H9 (cell line): ENCODE results near the gene UQCRHL. TPM values are rescaled to one million over a fixed set of nuclear protein-coding genes. Genes with fewer than 3 reads are reported as not detected.

Source experiments
- DNase-seq: peaks from one replicate; pipeline ENCODE4 v3.0.0-alpha.2; 2017
- H2AFZ ChIP-seq: one replicate; pipeline ENCODE4 v1.6.1; 2013; ENCODE audit warnings: mild to moderate bottlenecking, low read length, control low read depth, moderate library complexity
- H2AK5ac ChIP-seq: 2 replicates; pipeline ENCODE4 v1.6.1; 2013; ENCODE audit warnings: low read length, control low read depth, mixed read lengths; ENCODE audit not compliant: insufficient read length
- H2BK120ac ChIP-seq: one replicate; pipeline ENCODE4 v1.6.1; 2013; ENCODE audit warnings: low read depth, mild to moderate bottlenecking, low read length, control low read depth, inconsistent platforms; ENCODE audit not compliant: poor library complexity, severe bottlenecking
- H2BK12ac ChIP-seq: 2 replicates; pipeline ENCODE4 v1.6.1; 2013; ENCODE audit warnings: low read length, control low read depth, mixed read lengths, low read depth; ENCODE audit not compliant: insufficient read length
- H2BK15ac ChIP-seq: 2 replicates; pipeline ENCODE4 v1.6.1; 2013; ENCODE audit warnings: low read depth, low read length, control low read depth
- H2BK20ac ChIP-seq: one replicate; pipeline ENCODE4 v1.6.1; 2013; ENCODE audit warnings: low read depth, mild to moderate bottlenecking, low read length, control low read depth, inconsistent platforms; ENCODE audit not compliant: poor library complexity, severe bottlenecking
- H2BK5ac ChIP-seq: 2 replicates; pipeline ENCODE4 v1.6.1; 2013; ENCODE audit warnings: low read length, control low read depth, mixed read lengths; ENCODE audit not compliant: insufficient read length
- H3K14ac ChIP-seq: 2 replicates; pipeline ENCODE4 v1.6.1; 2013; ENCODE audit warnings: low read length, control low read depth; ENCODE audit not compliant: insufficient read depth
- H3K18ac ChIP-seq: 2 replicates; pipeline ENCODE4 v1.6.1; 2013; ENCODE audit warnings: low read depth, mild to moderate bottlenecking, mixed read lengths, low read length, control low read depth; ENCODE audit not compliant: insufficient read length
- H3K23ac ChIP-seq: 2 replicates; pipeline ENCODE4 v1.6.1; 2013; ENCODE audit warnings: low read length, control low read depth, mixed read lengths, low read depth; ENCODE audit not compliant: insufficient read length
- H3K23me2 ChIP-seq: 2 replicates; pipeline ENCODE4 v1.6.1; 2013; ENCODE audit warnings: low read depth, mild to moderate bottlenecking, mixed read lengths, low read length, control low read depth; ENCODE audit not compliant: insufficient read length, poor library complexity, severe bottlenecking
- H3K27ac ChIP-seq: 2 replicates; pipeline ENCODE4 v1.5.1; 2013; ENCODE audit warnings: low read length, control low read depth, mixed read lengths, low read depth; ENCODE audit not compliant: insufficient read length
- H3K27me3 ChIP-seq: 2 replicates; pipeline ENCODE4 v1.6.1; 2013; ENCODE audit warnings: low read length, control low read depth, inconsistent platforms; ENCODE audit not compliant: insufficient read depth
- H3K4ac ChIP-seq: 2 replicates; pipeline ENCODE4 v1.6.1; 2013; ENCODE audit warnings: low read depth, mild to moderate bottlenecking, control low read depth, inconsistent platforms, low read length, moderate library complexity
- H3K4me1 ChIP-seq: 2 replicates; pipeline ENCODE4 v1.6.1; 2013; ENCODE audit warnings: low read length, control low read depth, inconsistent platforms; ENCODE audit not compliant: insufficient read depth
- H3K4me2 ChIP-seq: 2 replicates; pipeline ENCODE4 v1.6.1; 2013; ENCODE audit warnings: low read length, control low read depth, mixed read lengths; ENCODE audit not compliant: insufficient read length, insufficient read depth
- H3K56ac ChIP-seq: 2 replicates; pipeline ENCODE4 v1.6.1; 2013; ENCODE audit warnings: low read depth, mild to moderate bottlenecking, mixed read lengths, low read length, control low read depth; ENCODE audit not compliant: insufficient read length
- H3K79me1 ChIP-seq: 2 replicates; pipeline ENCODE4 v1.6.1; 2013; ENCODE audit warnings: low read depth, mild to moderate bottlenecking, moderate library complexity, low read length, control low read depth, inconsistent platforms; ENCODE audit not compliant: insufficient read depth, poor library complexity, severe bottlenecking
- H3K79me2 ChIP-seq: 2 replicates; pipeline ENCODE4 v1.6.1; 2013; ENCODE audit warnings: low read length, control low read depth, inconsistent platforms; ENCODE audit not compliant: insufficient read depth
- H3K9ac ChIP-seq: 2 replicates; pipeline ENCODE4 v1.6.1; 2013; ENCODE audit warnings: low read length, control low read depth, mixed read lengths; ENCODE audit not compliant: insufficient read length; ENCODE audit errors: extremely low read depth
- H3K9me3 ChIP-seq: one replicate; pipeline ENCODE4 v1.6.1; 2013; ENCODE audit warnings: low read depth, low read length, inconsistent platforms; ENCODE audit not compliant: control insufficient read depth
- H3T11ph ChIP-seq: one replicate; pipeline ENCODE4 v1.6.1; 2013; ENCODE audit warnings: mild to moderate bottlenecking, low read length, control low read depth, inconsistent platforms
- H4K20me1 ChIP-seq: one replicate; pipeline ENCODE4 v1.6.1; 2013; ENCODE audit not compliant: control insufficient read depth, insufficient read length, insufficient read depth
- H4K5ac ChIP-seq: 2 replicates; pipeline ENCODE4 v1.6.1; 2013; ENCODE audit warnings: low read depth, mild to moderate bottlenecking, mixed read lengths, low read length, control low read depth; ENCODE audit not compliant: insufficient read length
- H4K8ac ChIP-seq: replicated peaks from 2 replicates; pipeline ENCODE4 v1.6.1; 2013; ENCODE audit warnings: low read length, control low read depth, mixed read lengths, low read depth; ENCODE audit not compliant: insufficient read length
- H4K91ac ChIP-seq: 2 replicates; pipeline ENCODE4 v1.6.1; 2013; ENCODE audit warnings: low read depth, mild to moderate bottlenecking, moderate library complexity, mixed read lengths, low read length, control low read depth; ENCODE audit not compliant: insufficient read length
- H3K27ac Mint-ChIP-seq, 3 experiments: 2 replicates in 2 of 3; 3 replicates in 1 of 3; pipeline ENCODE4 v1.8.0; 2020 to 2021; ENCODE audit warnings: mixed read lengths in 3 of 3, mild to moderate bottlenecking in 1 of 3, moderate library complexity in 1 of 3
- H3K27me3 Mint-ChIP-seq: 2 replicates; pipeline ENCODE4 v1.8.0; 2021; ENCODE audit warnings: low read depth, mild to moderate bottlenecking, moderate library complexity, mixed read lengths
- H3K36me3 Mint-ChIP-seq, 3 experiments: 2 replicates in 2 of 3; 3 replicates in 1 of 3; pipeline ENCODE4 v1.8.0; 2020 to 2021; ENCODE audit warnings: low read depth in 3 of 3, mixed read lengths in 3 of 3; ENCODE audit not compliant: insufficient read depth in 1 of 3
- H3K4me1 Mint-ChIP-seq, 2 experiments: 2 replicates each; pipeline ENCODE4 v1.8.0; 2020; ENCODE audit warnings: mixed read lengths in 2 of 2
- H3K4me3 Mint-ChIP-seq, 2 experiments: 2 replicates in 1 of 2; 3 replicates in 1 of 2; pipeline ENCODE4 v1.8.0; 2020 to 2021; ENCODE audit warnings: mild to moderate bottlenecking in 2 of 2, mixed read lengths in 2 of 2, moderate library complexity in 1 of 2
- H3K9me3 Mint-ChIP-seq, 2 experiments: 2 replicates in 1 of 2; 3 replicates in 1 of 2; pipeline ENCODE4 v1.8.0; 2020; ENCODE audit warnings: mild to moderate bottlenecking in 2 of 2, mixed read lengths in 2 of 2, moderate library complexity in 1 of 2
- CTCF ChIP-seq: fragments of 200-600 bp; sonication (generic); conservative IDR thresholded peaks from 3 replicates; pipeline ENCODE4 v1.8.0; 2021; ENCODE audit warnings: antibody characterized with exemption, mild to moderate bottlenecking
- WGBS: extraction: QIAGEN DNeasy Blood & Tissue Kit; methylation state at CpG from one replicate; pipeline ENCODE4 v1.1.7; 2013; ENCODE audit warnings: missing lambda C conversion rate, low lambda C conversion rate, mixed read lengths; ENCODE audit not compliant: insufficient read length; ENCODE audit errors: extremely low coverage; 5-methylcytosine and 5-hydroxymethylcytosine counted together
- total RNA-seq: library from RNA; stranded (reverse); gene quantifications from 2 replicates; pipeline ENCODE4 v1.2.1, GENCODE V29; 2021

UQCRHL gene
- total RNA-seq, 1 experiment from 2014 or later, result 2.0 TPM

- H2BK12ac ChIP-seq, result no peak overlapping the region
- H2AFZ ChIP-seq, result no peak overlapping the region
- H3K23me2 ChIP-seq, result peaks cover 21% of the 10 kb centered on the region
- Mint-ChIP-seq H3K27me3 (no peaks in the 10 kb centered on the region; the same call in 1 of the 2 replicates), H3K9me3 (no peaks in the 10 kb centered on the region; a peak in 1 of 5 replicates), H3K4me1 (peaks cover 32 to 35% of the 10 kb centered on the region in 2 experiments), H3K27ac (peak overlapping the region; percentile 99 to 100 (median 99)), H3K36me3 (peaks cover 0 to 2% (median 0%) of the 10 kb centered on the region in 3 experiments; a peak in 1 of 7 replicates), H3K4me3 (peak overlapping the region; percentile 86 to 99)
- no peaks in the 10 kb centered on the region for H3K79me1 ChIP-seq
- H3K4me2 ChIP-seq, result peak overlapping the region; percentile 78
- no peak overlapping the region for H2BK120ac ChIP-seq
- H3K56ac ChIP-seq, result no peak overlapping the region
- H3K14ac ChIP-seq, result peak overlapping the region; percentile 78; the same call in 1 of the 2 replicates
- no peak overlapping the region for H3K4ac ChIP-seq
- H2BK15ac ChIP-seq, result no peak overlapping the region
- peak; percentile 50 for DNase-seq
- H4K91ac ChIP-seq, result no peak overlapping the region
- H3T11ph ChIP-seq, result no peak overlapping the region
- H3K9me3 ChIP-seq, result no peaks in the 10 kb centered on the region
- H2BK20ac ChIP-seq, result no peak overlapping the region
- no CpG with 5 or more reads among the region's 104 CpGs for WGBS
- H3K27me3 ChIP-seq, result no peaks in the 10 kb centered on the region
- TF ChIP-seq CTCF, result no peak
- no peak overlapping the region for H4K8ac ChIP-seq
- no peak overlapping the region for H4K5ac ChIP-seq
- H2AK5ac ChIP-seq, result no peak overlapping the region
- H3K4me1 ChIP-seq, result peaks cover 2% of the 10 kb centered on the region; the same call in 1 of the 2 replicates
- no peak overlapping the region for H3K27ac ChIP-seq
- peak overlapping the region; percentile 72 for H3K9ac ChIP-seq
- peaks cover 13% of the 10 kb centered on the region; the same call in 1 of the 2 replicates for H3K79me2 ChIP-seq
- H3K18ac ChIP-seq, result no peak overlapping the region
- H2BK5ac ChIP-seq, result no peak overlapping the region
- no peak overlapping the region for H3K23ac ChIP-seq
- no peaks in the 10 kb centered on the region for H4K20me1 ChIP-seq
Observed at GRCh38 chr1:15848143-15848928, 40.9 kb upstream of the UQCRHL start.
